ENCODE measurements around the gene CRYGC.

- TF ChIP-seq CTCF (conservative IDR thresholded peaks at IDR 0.05; ENCODE audit: low read depth in 2 of 2) (no peak), ZNF331 (CRISPR knock-in tag; IDR thresholded peaks at IDR 0.05; ENCODE audit: low read depth) (no peak), POLR2AphosphoS5 (IDR thresholded peaks at IDR 0.05; ENCODE audit: low read depth) (no peak), EZH2phosphoT487 (IDR thresholded peaks at IDR 0.05; ENCODE audit: unreplicated experiment) (no peak), REST (IDR thresholded peaks at IDR 0.05; ENCODE audit: unreplicated experiment) (no peak), STAT1 (IDR thresholded peaks at IDR 0.05; ENCODE audit: unreplicated experiment) (no peak), EZH2 (IDR thresholded peaks at IDR 0.05; ENCODE audit: low read depth, unreplicated experiment) (no peak), CREB1 (CRISPR knock-in tag; IDR thresholded peaks at IDR 0.05; ENCODE audit: low read depth) (no peak), ETS1 (IDR thresholded peaks at IDR 0.05) (no peak)
Observed at GRCh38 chr2:208164951-208165755, 35.5 kb upstream of the CRYGC start.
